GM19238 (cell line): ENCODE data around the gene TGM2.

ENCODE experiments used
- DNase-seq: peaks from one replicate; pipeline ENCODE4 v3.0.0; 2011; ENCODE audit warnings: low spot score; ENCODE audit not compliant: insufficient read length

TGM2 gene

DNA sequence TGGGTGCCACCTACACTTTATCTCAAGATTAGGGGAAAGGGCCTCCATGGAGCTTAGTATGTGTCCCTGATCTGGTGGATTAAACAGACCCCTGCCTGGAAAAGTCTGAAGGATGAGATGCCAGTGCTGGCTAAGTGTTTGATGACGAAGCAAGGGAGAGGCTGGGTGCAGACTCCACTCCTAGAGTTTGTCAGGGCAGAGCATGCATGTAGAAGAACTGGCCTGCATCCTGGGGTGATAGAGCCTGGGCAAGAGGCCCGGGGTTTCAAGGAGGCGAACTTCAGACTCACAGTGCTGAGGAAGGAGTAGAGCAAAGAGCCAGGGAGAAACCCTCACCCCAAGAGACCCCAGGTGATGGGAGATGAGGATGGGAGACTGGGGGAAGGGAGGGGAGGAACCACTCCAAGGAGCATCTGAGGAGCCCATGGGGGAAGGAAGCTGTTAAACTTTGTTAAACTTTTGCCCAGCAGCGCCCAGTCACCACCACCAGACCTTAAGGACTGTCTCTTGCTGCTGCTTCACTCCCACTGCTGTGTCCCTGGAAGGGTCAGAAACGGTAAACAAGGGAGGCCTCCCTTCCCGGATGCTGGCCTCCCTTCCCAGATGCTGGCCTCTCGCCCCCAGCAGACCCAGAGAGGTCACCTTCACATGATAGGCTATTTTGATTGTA is 69.9 kb downstream of the TGM2 start:
- DNase-seq = no peak

DNA sequence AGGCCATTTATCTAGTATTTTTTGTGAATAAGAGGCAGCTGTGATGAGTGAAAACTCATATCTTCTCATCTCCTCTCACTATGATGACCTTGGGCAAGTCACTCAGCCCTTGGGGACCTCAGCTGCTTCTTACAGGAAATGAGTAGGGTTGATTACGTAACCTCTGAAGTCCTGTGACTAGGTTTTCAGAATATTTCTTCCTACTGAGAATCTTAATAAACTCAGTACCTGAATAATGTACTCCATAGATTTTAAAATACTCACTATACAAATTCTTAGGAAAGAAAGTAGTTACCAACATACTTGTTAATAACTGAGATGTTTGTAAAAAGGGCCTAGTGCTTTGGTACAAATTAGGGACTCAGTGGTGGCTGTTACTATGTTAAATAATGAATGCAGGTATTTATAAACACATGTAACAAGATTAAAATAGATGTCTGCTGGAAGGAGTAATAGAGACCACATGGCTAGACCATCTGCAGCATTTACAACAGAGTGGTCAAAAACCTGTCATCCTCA is 70.6 kb downstream of the TGM2 start:
- no peak for DNase-seq

- DNase-seq = no peak
Measured at GRCh38 chr20:38093641-38094077, 71.4 kb downstream of the TGM2 start.

DNA sequence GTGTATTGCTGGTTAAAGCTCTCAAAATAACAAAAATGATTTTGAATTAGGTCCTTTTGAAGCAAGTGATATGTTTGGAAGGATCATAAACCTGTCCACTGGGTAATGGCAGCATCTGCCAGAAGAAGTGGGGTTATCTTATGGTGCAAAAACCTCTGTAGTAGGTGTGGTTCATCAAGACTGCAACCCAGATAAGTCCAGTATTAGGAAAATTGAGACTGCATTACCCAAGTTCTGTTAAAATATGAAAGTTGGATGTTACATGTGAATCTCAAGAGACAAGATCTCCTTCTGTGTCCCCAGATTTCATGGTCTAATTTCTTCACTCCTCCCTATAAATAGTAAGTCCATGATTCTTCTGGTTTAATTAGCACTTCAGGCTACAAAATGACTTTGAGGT is 72.2 kb downstream of the TGM2 start:
- DNase-seq = no peak

DNA sequence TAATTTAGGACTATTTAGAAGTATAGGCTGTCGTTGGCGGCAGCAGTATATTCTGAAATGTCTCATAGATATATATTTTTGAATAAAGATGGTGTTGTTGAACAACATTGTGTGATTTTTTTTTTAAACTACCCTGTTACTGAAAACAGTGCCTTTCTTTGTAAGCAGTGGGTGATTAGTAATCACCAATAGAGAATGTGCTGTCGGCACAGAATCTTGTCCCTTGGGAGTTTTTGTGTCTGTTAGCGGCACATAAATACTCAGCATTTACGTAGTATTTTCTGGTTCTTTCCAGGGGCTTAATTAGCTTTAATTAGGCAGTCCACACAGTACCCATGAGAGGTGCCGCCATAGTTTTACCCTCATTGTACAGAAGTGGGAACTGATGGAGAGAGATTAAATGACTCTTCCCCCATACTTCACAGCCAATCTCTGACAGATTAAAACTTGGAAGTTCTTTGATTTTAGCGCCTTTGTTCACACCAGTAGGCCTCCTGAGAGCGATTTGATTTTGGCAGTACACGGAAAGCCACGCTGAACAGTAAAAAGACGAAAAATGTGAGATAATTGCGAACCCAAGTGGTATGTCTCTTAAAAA is 72.7 kb downstream of the TGM2 start:
- DNase-seq = no peak

- DNase-seq = no peak
Measured at GRCh38 chr20:38091441-38092216, 73.4 kb downstream of the TGM2 start.

DNA sequence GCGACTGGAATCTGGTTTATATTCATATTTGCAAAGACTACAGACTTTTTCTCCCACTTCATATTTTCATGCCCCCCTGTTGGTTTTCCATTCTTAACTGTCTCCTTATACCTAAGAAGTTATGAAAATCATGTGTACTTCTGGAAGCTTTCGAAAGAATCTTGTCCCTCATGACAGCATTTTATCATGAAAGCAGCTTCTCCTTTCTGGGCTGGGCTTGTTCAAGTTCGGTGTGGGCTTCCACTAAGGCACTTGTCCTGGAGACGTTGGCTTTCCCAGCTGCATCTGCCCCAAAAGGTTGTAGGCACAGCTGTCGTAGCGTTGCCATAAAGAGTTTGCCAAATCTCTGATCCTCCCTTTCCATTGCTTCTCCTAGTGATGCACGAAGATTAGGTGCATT is 75.0 kb downstream of the TGM2 start:
- DNase-seq = no peak

- no peak for DNase-seq
Measured at GRCh38 chr20:38089500-38089899, 75.6 kb downstream of the TGM2 start.

DNA sequence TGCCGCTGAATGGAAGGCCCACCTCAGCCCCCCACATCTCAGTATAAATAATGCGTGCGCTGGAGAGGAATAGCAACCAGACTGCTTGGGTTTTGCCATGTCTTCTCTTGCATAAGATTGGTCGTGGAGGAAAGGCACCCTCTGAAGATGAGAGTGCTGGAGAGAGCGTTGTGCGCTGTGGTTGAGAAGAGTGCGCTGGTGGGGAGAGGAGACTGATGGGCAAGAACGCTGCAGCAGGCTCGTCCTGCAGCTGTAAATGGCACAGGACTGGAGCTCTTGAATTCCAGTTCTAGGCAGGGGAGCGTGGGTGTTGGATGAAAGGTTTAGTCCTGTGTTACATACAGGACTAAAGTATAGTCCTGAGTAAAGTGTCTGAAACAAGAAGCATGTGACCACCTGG is 80.0 kb downstream of the TGM2 start:
- DNase-seq = no peak

- DNase-seq = no peak
Measured at GRCh38 chr20:38084425-38084951, 80.6 kb downstream of the TGM2 start.

DNA sequence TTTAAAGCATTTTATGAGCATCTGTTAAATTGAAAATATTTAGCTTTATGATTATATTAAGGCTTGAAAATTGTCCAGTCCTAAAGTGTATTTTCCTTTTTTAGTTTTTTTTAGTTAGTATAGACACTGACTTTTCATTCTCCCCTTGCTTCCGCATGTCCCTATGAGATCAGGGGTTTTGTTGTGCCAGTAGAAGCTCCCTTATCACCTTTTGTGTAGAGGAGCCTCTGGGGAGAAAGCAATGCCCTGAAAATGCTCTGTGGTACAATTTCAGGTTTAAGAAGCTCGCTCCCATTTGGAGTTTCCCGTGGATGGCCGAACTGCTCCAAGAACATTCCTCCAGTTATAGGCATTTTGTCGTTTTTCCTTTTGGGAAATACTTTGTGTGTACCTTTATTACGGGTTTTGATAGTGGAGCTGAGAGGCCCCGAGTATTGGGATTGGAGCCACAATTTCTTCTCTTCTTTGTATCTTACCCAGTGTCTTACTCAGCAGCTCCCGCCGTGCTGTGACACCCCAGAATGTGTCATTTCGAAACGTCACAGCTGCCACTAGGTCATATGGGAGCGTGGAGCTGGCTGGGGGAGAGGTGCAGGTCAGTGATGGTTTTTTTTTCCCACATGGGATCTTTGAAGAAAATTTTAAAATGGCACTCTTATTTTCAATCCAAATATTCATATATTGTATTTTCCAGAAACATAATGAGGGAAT is 81.6 kb downstream of the TGM2 start:
- DNase-seq = no peak

DNA sequence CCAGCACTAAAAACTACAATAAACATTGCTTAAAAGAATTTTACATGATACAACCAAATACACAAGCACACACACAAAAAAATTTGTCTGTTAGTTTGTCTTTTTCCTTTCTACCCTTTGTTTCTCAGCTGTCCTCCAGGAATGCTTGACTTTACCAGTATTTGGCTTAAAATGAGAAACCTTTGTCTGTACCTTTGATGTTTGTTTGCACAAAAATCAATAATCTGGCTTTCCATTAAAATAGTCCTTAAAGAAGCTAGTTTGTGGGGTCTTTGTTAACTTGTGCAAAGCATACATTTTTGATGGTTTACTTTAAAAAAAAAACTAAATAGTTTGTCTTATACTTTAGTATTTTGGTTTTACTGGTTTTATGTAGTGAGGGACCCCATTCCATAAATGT is 82.2 kb downstream of the TGM2 start:
- no peak for DNase-seq

DNA sequence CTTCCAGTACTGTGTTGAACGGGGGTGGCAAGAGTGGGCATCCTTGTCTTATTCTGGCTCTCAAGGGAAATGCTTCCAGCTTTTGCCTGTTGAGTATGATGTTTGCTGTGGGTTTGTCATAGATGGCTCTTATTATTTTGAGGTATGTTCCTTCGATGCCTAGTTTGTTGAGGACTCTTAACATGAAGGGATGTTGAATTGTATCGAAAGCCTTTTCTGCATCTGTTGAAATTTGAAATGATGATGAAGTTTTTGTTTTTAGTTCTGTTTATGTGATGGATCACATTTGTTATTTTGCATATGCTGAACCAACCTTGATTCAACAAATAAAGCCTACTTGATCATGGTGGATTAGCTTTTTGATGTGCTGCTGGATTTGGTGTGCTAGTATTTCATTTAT is 83.5 kb downstream of the TGM2 start:
- no peak for DNase-seq

GRCh38 chr20:38079353-38079752 is 85.7 kb downstream of the TGM2 start:
- no peak for DNase-seq

DNA sequence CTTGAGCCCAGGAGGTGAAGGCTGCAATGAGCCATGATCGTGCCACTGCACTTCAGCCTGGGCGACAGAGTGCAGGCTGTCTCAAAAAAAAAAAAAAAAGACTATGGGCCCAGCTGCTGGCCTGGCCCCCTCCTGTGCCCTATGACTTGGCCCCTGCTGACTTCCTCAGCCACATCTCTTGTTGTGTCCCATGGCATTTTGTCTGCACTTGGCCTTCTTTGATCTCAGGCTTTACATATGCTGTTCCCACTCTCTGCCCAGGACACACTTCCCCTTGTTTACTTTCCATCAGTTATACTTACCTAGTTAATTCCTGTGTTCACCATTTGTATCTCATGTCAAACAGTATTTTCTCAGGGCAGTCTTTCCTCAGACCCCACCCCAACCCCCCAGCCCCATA is 87.0 kb downstream of the TGM2 start:
- no peak for DNase-seq
